Skeletal muscle tissue (tissue), 4 donors: ENCODE data around the gene HAUS5. TPM values are rescaled to one million over a fixed set of nuclear protein-coding genes. Genes with fewer than 3 reads are reported as not detected.
"Not testable (repeated sequence)": the region's sequence is repeated elsewhere in the genome, so short reads cannot be mapped to it uniquely, and the experiment has no call there.

Experiments
- H3K27ac ChIP-seq: one replicate; pipeline ENCODE4 v1.7.0; 2013; ENCODE audit warnings: mild to moderate bottlenecking, low read depth, low read length, inconsistent platforms
- H3K27me3 ChIP-seq, 3 donors: one replicate each; pipeline ENCODE4 v1.7.0; 2013; ENCODE audit warnings: low read length in 3 of 3; ENCODE audit not compliant: control insufficient read depth in 3 of 3, insufficient read depth in 3 of 3
- H3K36me3 ChIP-seq, 3 donors: one replicate each; pipeline ENCODE4 v1.7.0; 2013; ENCODE audit warnings: low read length in 3 of 3; ENCODE audit not compliant: control insufficient read depth in 3 of 3, insufficient read depth in 3 of 3
- H3K4me1 ChIP-seq, 3 donors: one replicate each; pipeline ENCODE4 v1.7.0; 2013; ENCODE audit warnings: low read length in 3 of 3, mild to moderate bottlenecking in 3 of 3; ENCODE audit not compliant: control insufficient read depth in 3 of 3, insufficient read depth in 3 of 3
- H3K4me3 ChIP-seq, 3 donors: one replicate each; pipeline ENCODE4 v1.7.0; 2013; ENCODE audit warnings: low read length in 3 of 3
- H3K9ac ChIP-seq, 3 donors: one replicate each; pipeline ENCODE4 v1.7.0; 2013; ENCODE audit warnings: low read length in 3 of 3, mild to moderate bottlenecking in 3 of 3, moderate library complexity in 2 of 3, low read depth in 1 of 3
- H3K9me3 ChIP-seq, 3 donors: one replicate each; pipeline ENCODE4 v1.7.0; 2013; ENCODE audit warnings: low read length in 3 of 3; ENCODE audit not compliant: control insufficient read depth in 3 of 3
- total RNA-seq: library from RNA; depleted of rRNA; stranded (reverse); fragments of >200 nt; gene quantifications from one replicate; pipeline ENCODE4 v1.2.3, GENCODE V29; 2014
- donor health status: Osteomylitis.

The HAUS5 gene
- total RNA-seq, 1 donor from 2014 or later, result 5.7 TPM

- not testable (repeated sequence) for H3K36me3 ChIP-seq, H3K27me3 ChIP-seq, H3K9me3 ChIP-seq, H3K27ac ChIP-seq, H3K4me3 ChIP-seq, H3K4me1 ChIP-seq, H3K9ac ChIP-seq
Measured at GRCh38 chr19:35604436-35604835, 8.1 kb upstream of the HAUS5 start.

GRCh38 chr19:35607170-35607569, 5.4 kb upstream of the HAUS5 start:
- H3K4me3 ChIP-seq, H3K9ac ChIP-seq, H3K27ac ChIP-seq, H3K27me3 ChIP-seq, H3K36me3 ChIP-seq, H3K9me3 ChIP-seq, H3K4me1 ChIP-seq: not testable (repeated sequence)

- Histone ChIP-seq H3K4me3 (no peak overlapping the region), H3K27me3 (peaks cover 0 to 2% (median 0%) of the 10 kb centered on the region in 3 donors), H3K4me1 (peaks cover 6 to 7% (median 6%) of the 10 kb centered on the region in 3 donors), H3K36me3 (no peaks in the 10 kb centered on the region), H3K27ac (no peak overlapping the region), H3K9ac (no peak overlapping the region), H3K9me3 (peaks cover 0 to 2% (median 0%) of the 10 kb centered on the region in 3 donors)
Measured at GRCh38 chr19:35607661-35608060, 4.9 kb upstream of the HAUS5 start.

GRCh38 chr19:35608251-35608650, 4.3 kb upstream of the HAUS5 start:
- Histone ChIP-seq H3K27me3 (peaks cover 0 to 2% (median 0%) of the 10 kb centered on the region in 3 donors), H3K4me3 (no peak overlapping the region), H3K27ac (no peak overlapping the region), H3K9ac (no peak overlapping the region), H3K4me1 (peaks cover 11 to 13% (median 12%) of the 10 kb centered on the region in 3 donors), H3K36me3 (no peaks in the 10 kb centered on the region), H3K9me3 (peaks cover 0 to 2% (median 0%) of the 10 kb centered on the region in 3 donors)

- H3K36me3 ChIP-seq, result peaks cover 0 to 2% (median 0%) of the 10 kb centered on the region in 3 donors
- H3K9me3 ChIP-seq, result peaks cover 0 to 2% (median 0%) of the 10 kb centered on the region in 3 donors
- H3K27ac ChIP-seq, result no peak overlapping the region
- H3K4me3 ChIP-seq, result no peak overlapping the region
- H3K27me3 ChIP-seq, result peaks cover 0 to under 1% (median 0%) of the 10 kb centered on the region in 3 donors
- H3K9ac ChIP-seq, result no peak overlapping the region
- peaks cover 11 to 16% (median 14%) of the 10 kb centered on the region in 3 donors for H3K4me1 ChIP-seq
Measured at GRCh38 chr19:35609851-35610353, 2.6 kb upstream of the HAUS5 start.

- Histone ChIP-seq H3K4me1 (peaks cover 11 to 16% (median 14%) of the 10 kb centered on the region in 3 donors), H3K36me3 (peaks cover 0 to 12% (median 4%) of the 10 kb centered on the region in 3 donors), H3K4me3 (peak overlapping the region; percentile 74 to 94 (median 88)), H3K9ac (peak overlapping the region; percentile 72 to 93 (median 87)), H3K9me3 (peaks cover 0 to 2% (median 0%) of the 10 kb centered on the region in 3 donors), H3K27ac (no peak overlapping the region), H3K27me3 (no peaks in the 10 kb centered on the region)
Measured at GRCh38 chr19:35612224-35612558, 344 bp upstream of the HAUS5 start.

- Histone ChIP-seq H3K4me1 (peaks cover 11 to 16% (median 14%) of the 10 kb centered on the region in 3 donors), H3K9me3 (no peaks in the 10 kb centered on the region), H3K27ac (no peak overlapping the region), H3K27me3 (no peaks in the 10 kb centered on the region), H3K9ac (peak overlapping the region in 1 of 3 donors; percentile 16), H3K4me3 (no peak overlapping the region), H3K36me3 (peaks cover 6 to 12% (median 9%) of the 10 kb centered on the region in 3 donors)
Measured at GRCh38 chr19:35613574-35613973, 1.0 kb downstream of the HAUS5 start.

- peaks cover 6 to 16% (median 9%) of the 10 kb centered on the region in 3 donors for H3K36me3 ChIP-seq
- H3K27me3 ChIP-seq, result no peaks in the 10 kb centered on the region
- H3K9ac ChIP-seq, result no peak overlapping the region
- H3K27ac ChIP-seq, result no peak overlapping the region
- no peak overlapping the region for H3K4me3 ChIP-seq
- H3K9me3 ChIP-seq, result no peaks in the 10 kb centered on the region
- H3K4me1 ChIP-seq, result peaks cover 11 to 16% (median 14%) of the 10 kb centered on the region in 3 donors
Measured at GRCh38 chr19:35615036-35615435, 2.5 kb downstream of the HAUS5 start.

GRCh38 chr19:35618857-35619256, 6.3 kb downstream of the HAUS5 start:
- Histone ChIP-seq H3K27ac (no peak overlapping the region), H3K36me3 (peaks cover 13 to 23% (median 14%) of the 10 kb centered on the region in 3 donors), H3K4me3 (no peak overlapping the region), H3K9me3 (no peaks in the 10 kb centered on the region), H3K9ac (no peak overlapping the region), H3K4me1 (no peaks in the 10 kb centered on the region), H3K27me3 (no peaks in the 10 kb centered on the region)

GRCh38 chr19:35619290-35619923, 6.9 kb downstream of the HAUS5 start:
- H3K4me3 ChIP-seq, result no peak overlapping the region
- H3K9ac ChIP-seq, result no peak overlapping the region
- no peaks in the 10 kb centered on the region for H3K4me1 ChIP-seq
- no peaks in the 10 kb centered on the region for H3K27me3 ChIP-seq
- peaks cover 13 to 23% (median 14%) of the 10 kb centered on the region in 3 donors for H3K36me3 ChIP-seq
- H3K27ac ChIP-seq, result no peak overlapping the region
- H3K9me3 ChIP-seq, result no peaks in the 10 kb centered on the region
